Smooth muscle cell (in vitro differentiated cells): Measurements from ENCODE around the gene GRAP2. TPM values are rescaled to one million over a fixed set of nuclear protein-coding genes. Genes with fewer than 3 reads are reported as not detected.

Source experiments
- DNase-seq: peaks from one replicate; lab custom pipeline; 2025; ENCODE audit not compliant: unreplicated experiment; lab: John Stamatoyannopoulos, UW
- H2AFZ ChIP-seq: fragments of 200-600 bp; sonication (generic); 2 replicates; pipeline ENCODE4 v1.6.0; 2016; ENCODE audit warnings: antibody characterized with exemption, low read depth, mild to moderate bottlenecking
- H3F3A ChIP-seq: fragments of 200-600 bp; sonication (generic); 2 replicates; pipeline ENCODE4 v1.6.0; 2017; ENCODE audit warnings: antibody characterized with exemption, low read depth
- H3K27ac ChIP-seq: fragments of 200-600 bp; sonication (generic); 2 replicates; pipeline ENCODE4 v1.5.1; 2016; ENCODE audit warnings: low read depth, mild to moderate bottlenecking
- H3K27me3 ChIP-seq: fragments of 200-600 bp; sonication (generic); 2 replicates; pipeline ENCODE4 v1.6.1; 2016; ENCODE audit warnings: low read depth, mild to moderate bottlenecking
- H3K36me3 ChIP-seq: fragments of 200-600 bp; sonication (generic); 2 replicates; pipeline ENCODE4 v1.5.1; 2016; ENCODE audit warnings: low read depth
- H3K4me1 ChIP-seq: fragments of 200-600 bp; sonication (generic); 2 replicates; pipeline ENCODE4 v1.5.1; 2016; ENCODE audit warnings: low read depth
- H3K4me2 ChIP-seq: fragments of 200-600 bp; sonication (generic); 2 replicates; pipeline ENCODE4 v1.6.0; 2016; ENCODE audit warnings: mild to moderate bottlenecking
- H3K4me3 ChIP-seq: fragments of 200-600 bp; sonication (generic); 2 replicates; pipeline ENCODE4 v1.5.1; 2016; ENCODE audit warnings: mild to moderate bottlenecking
- H3K79me2 ChIP-seq: fragments of 200-600 bp; sonication (generic); 2 replicates; pipeline ENCODE4 v1.6.0; 2016; ENCODE audit warnings: low read depth, mild to moderate bottlenecking
- H3K9ac ChIP-seq: fragments of 200-600 bp; sonication (generic); 2 replicates; pipeline ENCODE4 v1.6.0; 2016; ENCODE audit warnings: low read depth
- H3K9me3 ChIP-seq: fragments of 200-600 bp; sonication (generic); replicated peaks from 2 replicates; pipeline ENCODE4 v1.5.1; 2016; ENCODE audit warnings: low read depth
- H4K20me1 ChIP-seq: fragments of 200-600 bp; sonication (generic); 2 replicates; pipeline ENCODE4 v1.6.0; 2016; ENCODE audit warnings: low read depth
- WGBS: methylation state at CpG from one replicate; pipeline ENCODE4 v1.1.7; 2016; ENCODE audit warnings: low lambda C conversion rate; 5-methylcytosine and 5-hydroxymethylcytosine counted together
- polyA plus RNA-seq: library from polyadenylated mRNA; unstranded; fragments of >200 nt; fragmentation: Nextera tagmentation; extraction: Ambion mirVana; gene quantifications from 2 replicates; pipeline ENCODE4 v1.2.1, GENCODE V29; 2016
- total RNA-seq: library from RNA; depleted of rRNA; stranded (reverse); fragments of >200 nt; gene quantifications from 2 replicates; pipeline ENCODE4 v1.2.3, GENCODE V29; 2014
- TF ChIP-seq, protein P1 (sequence below): fragments of 200-600 bp; sonication (generic); IDR thresholded peaks from 2 replicates; pipeline ENCODE4 v1.5.1; 2017; ENCODE audit warnings: borderline replicate concordance, mild to moderate bottlenecking, antibody characterized with exemption; ENCODE audit not compliant: insufficient read depth, poor library complexity, severe bottlenecking

Gene GRAP2
- total and polyA plus RNA-seq, 2 experiments from 2014 or later, result not detected

DNA sequence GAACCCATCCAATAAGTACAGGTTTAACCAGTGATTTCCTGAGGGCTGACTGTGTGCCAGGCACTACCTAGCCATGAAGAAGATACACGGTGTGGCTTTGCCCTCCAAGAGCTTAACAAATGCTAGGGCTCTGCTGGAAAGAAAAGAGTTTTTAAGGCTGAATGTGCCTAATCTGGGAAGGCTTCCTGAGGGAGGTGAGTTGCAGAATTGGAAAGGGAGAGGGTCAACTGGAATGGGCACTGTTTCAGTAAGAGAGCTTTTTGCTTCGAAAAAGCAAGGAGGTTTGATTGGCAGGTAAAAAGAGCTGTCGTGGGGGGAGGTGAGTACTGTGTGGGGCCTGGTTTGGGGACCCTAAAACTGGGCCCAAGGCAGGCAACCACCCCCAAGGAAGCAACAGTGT is 96.5 kb downstream of the GRAP2 start:
- Histone ChIP-seq H3K27ac (no peak overlapping the region), H3F3A (peaks cover 9% of the 10 kb centered on the region), H2AFZ (no peak overlapping the region), H3K36me3 (no peaks in the 10 kb centered on the region), H3K27me3 (peaks cover 36% of the 10 kb centered on the region), H3K9me3 (no peaks in the 10 kb centered on the region), H3K4me1 (peaks cover 61% of the 10 kb centered on the region), H3K79me2 (no peaks in the 10 kb centered on the region), H3K9ac (no peak overlapping the region), H3K4me2 (no peak overlapping the region), H3K4me3 (no peak overlapping the region), H4K20me1 (peaks cover 4% of the 10 kb centered on the region)
- WGBS, result 84% methylated on average over 3 of the region's 3 CpGs
- TF ChIP-seq, protein P1, sequence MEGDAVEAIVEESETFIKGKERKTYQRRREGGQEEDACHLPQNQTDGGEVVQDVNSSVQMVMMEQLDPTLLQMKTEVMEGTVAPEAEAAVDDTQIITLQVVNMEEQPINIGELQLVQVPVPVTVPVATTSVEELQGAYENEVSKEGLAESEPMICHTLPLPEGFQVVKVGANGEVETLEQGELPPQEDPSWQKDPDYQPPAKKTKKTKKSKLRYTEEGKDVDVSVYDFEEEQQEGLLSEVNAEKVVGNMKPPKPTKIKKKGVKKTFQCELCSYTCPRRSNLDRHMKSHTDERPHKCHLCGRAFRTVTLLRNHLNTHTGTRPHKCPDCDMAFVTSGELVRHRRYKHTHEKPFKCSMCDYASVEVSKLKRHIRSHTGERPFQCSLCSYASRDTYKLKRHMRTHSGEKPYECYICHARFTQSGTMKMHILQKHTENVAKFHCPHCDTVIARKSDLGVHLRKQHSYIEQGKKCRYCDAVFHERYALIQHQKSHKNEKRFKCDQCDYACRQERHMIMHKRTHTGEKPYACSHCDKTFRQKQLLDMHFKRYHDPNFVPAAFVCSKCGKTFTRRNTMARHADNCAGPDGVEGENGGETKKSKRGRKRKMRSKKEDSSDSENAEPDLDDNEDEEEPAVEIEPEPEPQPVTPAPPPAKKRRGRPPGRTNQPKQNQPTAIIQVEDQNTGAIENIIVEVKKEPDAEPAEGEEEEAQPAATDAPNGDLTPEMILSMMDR, result no peak
- DNase-seq, result no peak

DNA sequence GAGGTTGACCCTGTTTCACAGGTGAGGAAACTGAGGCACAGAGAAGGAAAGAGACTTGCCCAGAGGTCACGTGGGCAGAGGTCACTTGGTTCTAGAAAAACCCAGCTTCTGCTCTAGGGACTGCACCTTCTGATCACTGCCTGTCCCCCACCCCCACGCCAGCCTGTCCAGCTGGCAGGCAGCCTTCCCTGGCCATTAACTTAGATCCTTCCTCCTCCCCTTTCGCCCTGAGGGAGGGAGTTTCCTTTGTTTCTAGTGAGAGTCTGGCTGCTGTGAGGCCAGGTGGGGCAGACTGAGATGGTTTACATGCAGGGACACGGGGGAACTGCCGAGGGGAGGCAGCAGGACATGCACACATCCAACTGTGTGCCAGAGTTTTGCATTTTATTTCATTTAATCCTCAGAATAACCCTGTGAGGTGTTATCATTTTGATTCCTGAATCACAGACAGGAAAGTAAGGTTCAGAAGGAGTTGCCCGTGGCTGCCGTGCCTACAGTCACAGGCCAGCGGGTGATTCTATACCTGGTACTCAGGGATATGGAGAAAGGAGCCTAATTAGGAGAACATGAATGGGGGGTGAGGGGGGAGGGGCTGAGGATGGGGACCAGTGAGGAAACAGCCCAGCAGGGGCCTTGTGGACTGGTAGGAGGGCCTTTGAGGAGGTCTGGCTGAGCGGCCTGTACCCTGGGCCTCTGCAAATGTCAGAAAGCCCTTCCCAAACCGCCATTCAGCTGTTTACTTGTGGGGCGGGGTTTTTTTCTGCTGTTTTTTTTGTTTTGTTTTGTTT is 97.2 kb downstream of the GRAP2 start:
- H3K4me1 ChIP-seq, result peaks cover 61% of the 10 kb centered on the region
- WGBS, result 47% methylated on average over 11 of the region's 11 CpGs
- H3K4me2 ChIP-seq, result no peak overlapping the region

DNA sequence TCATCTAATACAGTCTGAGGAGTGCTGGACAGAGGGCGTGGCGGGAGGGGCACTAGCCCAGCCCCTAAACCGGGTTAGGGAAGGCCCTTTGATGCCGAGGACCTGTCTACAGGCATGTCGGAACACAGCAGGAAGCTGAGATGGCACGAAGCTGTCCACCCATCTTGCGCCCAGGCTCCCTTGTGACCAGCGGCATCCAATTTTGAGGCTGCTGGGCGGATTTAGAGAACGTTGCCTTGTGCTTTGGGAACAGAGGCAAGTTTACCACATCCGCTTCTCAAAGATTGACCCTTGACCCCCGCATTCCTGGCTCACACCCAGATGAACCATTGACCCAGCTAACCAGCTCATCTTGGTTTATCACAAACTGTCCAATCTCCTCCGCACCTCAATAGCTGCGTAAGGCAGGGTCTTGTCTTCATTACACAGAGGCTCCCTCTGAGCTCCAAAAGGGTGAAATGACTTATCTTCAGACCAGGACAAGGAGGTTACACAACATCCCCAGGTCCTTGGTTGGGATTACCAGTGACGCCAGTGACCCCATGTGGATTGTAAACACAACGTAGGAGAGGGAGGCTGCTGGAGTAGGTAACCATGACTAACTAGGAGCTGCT is 98.4 kb downstream of the GRAP2 start:
- Histone ChIP-seq H3K9me3 (no peaks in the 10 kb centered on the region), H3K36me3 (no peaks in the 10 kb centered on the region), H2AFZ (no peak overlapping the region), H3K27ac (no peak overlapping the region), H3K27me3 (peaks cover 20% of the 10 kb centered on the region), H3K9ac (no peak overlapping the region), H3F3A (peaks cover 9% of the 10 kb centered on the region), H3K79me2 (no peaks in the 10 kb centered on the region), H3K4me2 (no peak overlapping the region), H3K4me1 (peaks cover 61% of the 10 kb centered on the region), H4K20me1 (peaks cover 4% of the 10 kb centered on the region), H3K4me3 (no peak overlapping the region)
- TF ChIP-seq, protein P1, result no peak
- no peak for DNase-seq
- WGBS, result 79% methylated on average over 16 of the region's 16 CpGs

More for the DNA sequence above, 97.2 kb downstream of the GRAP2 start:
- Histone ChIP-seq H3K27me3 (peaks cover 30% of the 10 kb centered on the region), H3K4me3 (no peak overlapping the region), H3K9me3 (no peaks in the 10 kb centered on the region), H3K36me3 (no peaks in the 10 kb centered on the region), H3K9ac (no peak overlapping the region), H2AFZ (no peak overlapping the region), H3K27ac (no peak overlapping the region), H4K20me1 (peaks cover 4% of the 10 kb centered on the region), H3F3A (peaks cover 9% of the 10 kb centered on the region), H3K79me2 (no peaks in the 10 kb centered on the region)
- TF ChIP-seq, protein P1, result no peak
- no peak for DNase-seq
